ENCODE measurements around the gene KLHL29. TPM values are rescaled to one million over a fixed set of nuclear protein-coding genes. Genes with fewer than 3 reads are reported as not detected.

KLHL29 gene
- total RNA-seq, 2 experiments from 2014 or later, result 0.23 to 0.66 TPM

DNA sequence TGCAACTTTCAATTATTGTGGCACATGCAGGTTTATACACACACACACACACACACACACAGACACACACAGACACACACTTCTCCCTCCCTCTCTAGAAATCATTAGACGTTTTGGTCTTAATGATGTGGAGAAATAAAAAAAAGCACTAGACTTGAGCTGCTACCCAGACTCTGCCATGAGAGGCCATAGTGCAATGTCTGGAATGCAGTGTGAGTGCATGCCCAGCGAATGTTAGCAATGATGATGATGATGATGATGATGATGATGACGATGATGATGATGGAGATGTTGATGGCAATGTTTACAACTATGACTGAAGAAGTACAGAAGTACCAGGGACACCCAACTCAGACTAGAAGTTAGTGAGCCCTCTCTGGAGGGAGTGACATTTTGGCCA, 23.8 kb upstream of the KLHL29 start:
- no TSS peak for BruUV-seq (replicated peaks)

DNA sequence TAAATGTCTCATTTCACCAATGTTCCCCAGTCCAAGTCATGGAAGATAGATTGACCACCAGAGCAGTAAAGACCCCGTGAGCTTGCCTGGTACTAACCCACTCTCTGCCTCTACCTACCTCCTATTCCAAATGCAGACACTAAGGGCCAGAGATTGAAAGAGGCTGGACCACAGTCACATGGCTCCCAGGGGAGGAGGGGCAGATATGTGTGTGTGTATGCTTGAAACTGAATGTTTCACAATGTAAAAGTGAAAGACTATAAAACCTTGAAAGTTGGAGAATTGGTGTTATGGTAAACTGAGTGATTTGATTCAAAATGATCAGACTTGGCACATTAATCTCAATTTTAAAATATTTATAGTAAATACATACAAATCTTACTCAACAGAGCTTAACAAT, 21.7 kb upstream of the KLHL29 start:
- Histone ChIP-seq H4K20me1 (ENCODE audit: insufficient read depth, low read length) (no peaks in the 10 kb centered on the region), H3K79me2 (ENCODE audit: insufficient read depth, low read depth, low read length) (no peaks in the 10 kb centered on the region), H3K9me2 (ENCODE audit: insufficient read depth, low read length) (no peaks in the 10 kb centered on the region), H3K4me2 (ENCODE audit: low read length) (no peak overlapping the region), H3K36me3 (ENCODE audit: insufficient read depth, low read length) (no peaks in the 10 kb centered on the region), H3K9me3 (ENCODE audit: low read length) (no peaks in the 10 kb centered on the region), H2AFZ (ENCODE audit: low read length) (no peak overlapping the region), H3K4me3 (ENCODE audit: low read depth, low read length, poor library complexity, severe bottlenecking) (no peak overlapping the region), H3K27ac (ENCODE audit: low read depth, low read length, poor library complexity, severe bottlenecking) (no peak overlapping the region), H3K4me1 (ENCODE audit: insufficient read depth, low read length, poor library complexity, severe bottlenecking) (no peaks in the 10 kb centered on the region)
- no peak for TF ChIP-seq CTCF (conservative IDR thresholded peaks at IDR 0.05; ENCODE audit: low read length)
- TF ChIP-seq EZH2phosphoT487 (IDR thresholded peaks at IDR 0.05; ENCODE audit: borderline replicate concordance, low read depth, low read length), result no peak
- BruUV-seq (replicated peaks), result no TSS peak
- intact Hi-C loops (cut with micrococcal nuclease; ENCODE audit: unreplicated experiment), result no loop called here
- DNase-seq (ENCODE audit: low spot score), result no peak
- CTCF ChIA-PET (ENCODE audit: unreplicated experiment), result no interaction called here
- POLR2A ChIA-PET, result no interaction called here

More for the DNA sequence above, 23.8 kb upstream of the KLHL29 start:
- TF ChIP-seq EZH2phosphoT487 (IDR thresholded peaks at IDR 0.05; ENCODE audit: borderline replicate concordance, low read depth, low read length), result no peak
- TF ChIP-seq CTCF (conservative IDR thresholded peaks at IDR 0.05; ENCODE audit: low read length), result no peak
- H3K79me2 ChIP-seq (ENCODE audit: insufficient read depth, low read depth, low read length), result no peaks in the 10 kb centered on the region
- no peaks in the 10 kb centered on the region for H4K20me1 ChIP-seq (ENCODE audit: insufficient read depth, low read length)
- no peak overlapping the region for H2AFZ ChIP-seq (ENCODE audit: low read length)
- H3K27ac ChIP-seq (ENCODE audit: low read depth, low read length, poor library complexity, severe bottlenecking), result no peak overlapping the region
- no peak overlapping the region for H3K4me2 ChIP-seq (ENCODE audit: low read length)
- intact Hi-C loops (cut with micrococcal nuclease; ENCODE audit: unreplicated experiment), result no loop called here
- ChIA-PET CTCF (ENCODE audit: unreplicated experiment) (no interaction called here), POLR2A (interaction anchor here (0.6 kb wide), 1 partner anchor 103 kb away, joined by 3 read pairs; no protein-coding TSS in a partner anchor)
- no peak for DNase-seq (ENCODE audit: low spot score)
- H3K9me2 ChIP-seq (ENCODE audit: insufficient read depth, low read length), result no peaks in the 10 kb centered on the region
- no peaks in the 10 kb centered on the region for H3K4me1 ChIP-seq (ENCODE audit: insufficient read depth, low read length, poor library complexity, severe bottlenecking)
- no peaks in the 10 kb centered on the region for H3K9me3 ChIP-seq (ENCODE audit: low read length)
- no peaks in the 10 kb centered on the region for H3K36me3 ChIP-seq (ENCODE audit: insufficient read depth, low read length)
- no peak overlapping the region for H3K4me3 ChIP-seq (ENCODE audit: low read depth, low read length, poor library complexity, severe bottlenecking)

DNA sequence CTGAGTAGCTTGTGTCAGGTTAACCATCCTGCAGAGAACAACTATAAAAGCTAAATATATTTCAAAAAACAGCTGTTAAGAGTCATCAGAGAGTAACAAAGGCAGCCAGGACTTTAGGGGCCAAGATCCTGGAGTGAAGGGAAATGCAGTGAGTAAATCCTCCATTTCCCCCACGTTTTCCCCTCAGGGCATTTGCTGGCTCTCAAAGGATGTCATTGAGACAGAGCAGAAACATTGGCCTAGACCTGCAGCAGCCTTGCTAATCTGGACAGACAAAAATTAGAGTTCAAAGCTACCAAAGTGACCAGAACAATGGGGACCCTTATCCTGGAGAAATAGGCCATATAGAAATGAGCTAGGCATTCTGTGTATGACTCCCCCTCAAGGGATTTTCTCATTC, 21.1 kb upstream of the KLHL29 start:
- Histone ChIP-seq H3K27ac (ENCODE audit: low read depth, low read length, poor library complexity, severe bottlenecking) (no peak overlapping the region), H4K20me1 (ENCODE audit: insufficient read depth, low read length) (no peaks in the 10 kb centered on the region), H3K4me1 (ENCODE audit: insufficient read depth, low read length, poor library complexity, severe bottlenecking) (no peaks in the 10 kb centered on the region), H3K79me2 (ENCODE audit: insufficient read depth, low read depth, low read length) (no peaks in the 10 kb centered on the region), H2AFZ (ENCODE audit: low read length) (no peak overlapping the region), H3K9me2 (ENCODE audit: insufficient read depth, low read length) (no peaks in the 10 kb centered on the region), H3K9me3 (ENCODE audit: low read length) (no peaks in the 10 kb centered on the region), H3K36me3 (ENCODE audit: insufficient read depth, low read length) (no peaks in the 10 kb centered on the region), H3K4me2 (ENCODE audit: low read length) (no peak overlapping the region), H3K4me3 (ENCODE audit: low read depth, low read length, poor library complexity, severe bottlenecking) (no peak overlapping the region)
- TF ChIP-seq CTCF (conservative IDR thresholded peaks at IDR 0.05; ENCODE audit: low read length) (no peak), EZH2phosphoT487 (IDR thresholded peaks at IDR 0.05; ENCODE audit: borderline replicate concordance, low read depth, low read length) (no peak)
- POLR2A ChIA-PET, result no interaction called here
- CTCF ChIA-PET (ENCODE audit: unreplicated experiment), result no interaction called here
- DNase-seq (ENCODE audit: low spot score), result no peak
- no TSS peak for BruUV-seq (replicated peaks)
- intact Hi-C loops (cut with micrococcal nuclease; ENCODE audit: unreplicated experiment), result no loop called here

All from OCI-LY7 (cell line).